ENCODE data around the gene HYAL2. TPM values are rescaled to one million over a fixed set of nuclear protein-coding genes. Genes with fewer than 3 reads are reported as not detected.
A peak's percentile ranks its signal among the peaks of the same experiment; 100 is the strongest.

Gene HYAL2
- total and polyA plus RNA-seq, 10 of the 15 experiments (the other 5 are each of a cell fraction or from before 2014, with no cell fraction given) = 0.06 to 21.8 (median 12.7) TPM

DNA sequence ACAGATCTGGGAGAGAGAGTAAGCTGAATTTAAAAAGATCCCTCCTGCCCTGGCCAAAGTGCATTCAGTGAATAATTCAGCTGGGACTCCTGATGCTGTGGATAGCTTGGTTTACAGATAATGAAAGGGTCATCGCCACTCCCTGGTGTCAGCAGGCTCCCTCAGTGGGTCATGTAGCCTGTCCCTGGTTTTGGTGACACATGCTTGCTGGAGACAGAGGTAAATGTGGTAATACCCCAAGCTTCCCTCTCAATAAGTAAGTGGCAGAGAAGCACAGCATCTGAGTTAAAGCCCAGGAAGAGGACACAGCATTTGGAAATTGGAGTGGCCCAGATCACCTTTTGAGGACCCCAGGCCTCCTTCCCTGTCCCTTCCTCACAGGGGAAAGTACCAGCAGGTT lies 34.9 kb upstream of the HYAL2 start (continued):
- TF ChIP-seq, protein P1, sequence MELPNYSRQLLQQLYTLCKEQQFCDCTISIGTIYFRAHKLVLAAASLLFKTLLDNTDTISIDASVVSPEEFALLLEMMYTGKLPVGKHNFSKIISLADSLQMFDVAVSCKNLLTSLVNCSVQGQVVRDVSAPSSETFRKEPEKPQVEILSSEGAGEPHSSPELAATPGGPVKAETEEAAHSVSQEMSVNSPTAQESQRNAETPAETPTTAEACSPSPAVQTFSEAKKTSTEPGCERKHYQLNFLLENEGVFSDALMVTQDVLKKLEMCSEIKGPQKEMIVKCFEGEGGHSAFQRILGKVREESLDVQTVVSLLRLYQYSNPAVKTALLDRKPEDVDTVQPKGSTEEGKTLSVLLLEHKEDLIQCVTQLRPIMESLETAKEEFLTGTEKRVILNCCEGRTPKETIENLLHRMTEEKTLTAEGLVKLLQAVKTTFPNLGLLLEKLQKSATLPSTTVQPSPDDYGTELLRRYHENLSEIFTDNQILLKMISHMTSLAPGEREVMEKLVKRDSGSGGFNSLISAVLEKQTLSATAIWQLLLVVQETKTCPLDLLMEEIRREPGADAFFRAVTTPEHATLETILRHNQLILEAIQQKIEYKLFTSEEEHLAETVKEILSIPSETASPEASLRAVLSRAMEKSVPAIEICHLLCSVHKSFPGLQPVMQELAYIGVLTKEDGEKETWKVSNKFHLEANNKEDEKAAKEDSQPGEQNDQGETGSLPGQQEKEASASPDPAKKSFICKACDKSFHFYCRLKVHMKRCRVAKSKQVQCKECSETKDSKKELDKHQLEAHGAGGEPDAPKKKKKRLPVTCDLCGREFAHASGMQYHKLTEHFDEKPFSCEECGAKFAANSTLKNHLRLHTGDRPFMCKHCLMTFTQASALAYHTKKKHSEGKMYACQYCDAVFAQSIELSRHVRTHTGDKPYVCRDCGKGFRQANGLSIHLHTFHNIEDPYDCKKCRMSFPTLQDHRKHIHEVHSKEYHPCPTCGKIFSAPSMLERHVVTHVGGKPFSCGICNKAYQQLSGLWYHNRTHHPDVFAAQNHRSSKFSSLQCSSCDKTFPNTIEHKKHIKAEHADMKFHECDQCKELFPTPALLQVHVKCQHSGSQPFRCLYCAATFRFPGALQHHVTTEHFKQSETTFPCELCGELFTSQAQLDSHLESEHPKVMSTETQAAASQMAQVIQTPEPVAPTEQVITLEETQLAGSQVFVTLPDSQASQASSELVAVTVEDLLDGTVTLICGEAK (IDR thresholded peaks at IDR 0.05; ENCODE audit: borderline replicate concordance) = no peak
- TF ChIP-seq NR2C2 (IDR thresholded peaks at IDR 0.05; ENCODE audit: borderline replicate concordance, control insufficient read depth, insufficient read length, low read depth) = no peak
- TF ChIP-seq CBX5 (IDR thresholded peaks at IDR 0.05; ENCODE audit: low read depth) = no peak
- no peak for TF ChIP-seq FOS (IDR thresholded peaks at IDR 0.05; ENCODE audit: borderline replicate concordance, extremely low read depth, insufficient read length)
- TF ChIP-seq TCF7 (IDR thresholded peaks at IDR 0.05; ENCODE audit: borderline replicate concordance) = no peak

DNA sequence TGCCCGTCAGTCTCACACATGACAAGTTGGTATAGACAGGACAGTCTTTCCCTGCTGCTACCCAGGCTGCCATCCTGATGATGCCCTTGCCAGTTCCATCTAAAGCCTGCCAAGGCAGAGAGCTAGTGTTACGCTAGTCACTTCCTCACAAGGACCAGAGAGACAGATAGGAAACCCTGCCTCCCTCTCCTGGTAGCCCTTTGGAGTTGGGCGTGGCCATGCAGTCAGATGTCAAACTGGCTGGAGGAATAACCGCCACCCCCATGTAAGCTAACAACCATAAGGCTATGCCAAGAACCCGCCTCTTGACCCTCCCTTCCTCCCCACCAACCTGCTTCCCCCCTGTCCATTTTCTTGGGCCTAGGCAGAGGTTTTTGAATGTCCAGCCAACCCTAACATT lies 34.0 kb upstream of the HYAL2 start:
- Histone ChIP-seq H4K20me1 (ENCODE audit: control insufficient read depth, insufficient read depth) (peaks cover 2% of the 10 kb centered on the region; the same call in 1 of the 2 replicates), H3K36me3 (ENCODE audit: control insufficient read depth in 2 of 2, insufficient read depth in 2 of 2, low read length in 1 of 2) (peaks cover 8 to 26% of the 10 kb centered on the region in 2 experiments; a peak in 2 of 4 replicates), H3K4me1 (ENCODE audit: control insufficient read depth, insufficient read depth, low read length) (peaks cover 21% of the 10 kb centered on the region), H3K27me3 (replicated peaks in 1 of 2; ENCODE audit: control insufficient read depth in 2 of 2, insufficient read depth in 2 of 2, low read length in 1 of 2) (no peaks in the 10 kb centered on the region), H3K4me3 (peak overlapping the region; percentile 78; the same call in 1 of the 2 replicates), H3K9ac (ENCODE audit: control insufficient read depth, insufficient read depth, low read length) (peak overlapping the region; percentile 85), H2AFZ (ENCODE audit: control insufficient read depth, low read depth, low read length) (no peak overlapping the region), H3K79me2 (ENCODE audit: control insufficient read depth, insufficient read depth, low read length) (peaks cover 36% of the 10 kb centered on the region), H3K9me3 (replicated peaks; ENCODE audit: control insufficient read depth, insufficient read depth, low read length) (no peaks in the 10 kb centered on the region), H3K4me2 (ENCODE audit: control insufficient read depth, insufficient read depth) (peak overlapping the region; percentile 97), H3K27ac (ENCODE audit: control insufficient read depth, insufficient read depth) (no peak overlapping the region)
- ChIA-PET CTCF (interaction anchor here (1.3 to 2.9 kb wide), 2 partner anchors 9 to 213 kb away, joined by 4 to 22 read pairs; partner anchors contain the start of gene HEMK1), RAD21 (ENCODE audit: unreplicated experiment) (interaction anchor here (1.9 kb wide), 1 partner anchor 20 kb away, joined by 6 read pairs; no protein-coding TSS in a partner anchor), SMC1A (ENCODE audit: uncharacterized antibody, unreplicated experiment) (interaction anchor here (1.4 to 1.7 kb wide), 2 partner anchors 9 to 19 kb away, joined by 8 read pairs; no protein-coding TSS in a partner anchor), POLR2A (interaction anchor here (0.6 to 2.5 kb wide), 3 partner anchors 9 to 19 kb away, joined by 3 to 8 read pairs (median 3); partner anchors contain the start of gene RASSF1)
- no TSS peak for BruUV-seq (replicated peaks)
- FAIRE-seq = no peak
- ATAC-seq = no peak
- WGBS (ENCODE audit: insufficient coverage, insufficient replicate concordance, low lambda C conversion rate, missing lambda C conversion rate) = 65% methylated on average over 5 of the region's 5 CpGs
- intact Hi-C loops (cut with micrococcal nuclease; ENCODE audit: unreplicated experiment) = no loop called here
- no peak for DNase-seq (ENCODE audit: low read depth, low spot score)
- in situ Hi-C loops (cut with MboI) = loop anchor here (10.0 kb wide), 1 partner anchor 1028 kb away; the partner anchor contains the start of gene MANF
- TF ChIP-seq SMC3 (IDR thresholded peaks at IDR 0.05; ENCODE audit: borderline replicate concordance, low read length) (no peak), CBFB (IDR thresholded peaks at IDR 0.05; ENCODE audit: low read depth) (no peak), YBX1 (IDR thresholded peaks at IDR 0.05) (no peak), E2F8 (IDR thresholded peaks at IDR 0.05; ENCODE audit: low read depth, partially characterized antibody) (no peak)
- TF ChIP-seq, protein P2, sequence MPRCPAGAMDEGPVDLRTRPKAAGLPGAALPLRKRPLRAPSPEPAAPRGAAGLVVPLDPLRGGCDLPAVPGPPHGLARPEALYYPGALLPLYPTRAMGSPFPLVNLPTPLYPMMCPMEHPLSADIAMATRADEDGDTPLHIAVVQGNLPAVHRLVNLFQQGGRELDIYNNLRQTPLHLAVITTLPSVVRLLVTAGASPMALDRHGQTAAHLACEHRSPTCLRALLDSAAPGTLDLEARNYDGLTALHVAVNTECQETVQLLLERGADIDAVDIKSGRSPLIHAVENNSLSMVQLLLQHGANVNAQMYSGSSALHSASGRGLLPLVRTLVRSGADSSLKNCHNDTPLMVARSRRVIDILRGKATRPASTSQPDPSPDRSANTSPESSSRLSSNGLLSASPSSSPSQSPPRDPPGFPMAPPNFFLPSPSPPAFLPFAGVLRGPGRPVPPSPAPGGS (IDR thresholded peaks at IDR 0.05; ENCODE audit: borderline replicate concordance, insufficient read depth, low read depth, low read length, poor library complexity, severe bottlenecking) = no peak
